CD4-positive, alpha-beta T cell (primary cell): ENCODE results near the gene MSI2. TPM values are rescaled to one million over a fixed set of nuclear protein-coding genes. Genes with fewer than 3 reads are reported as not detected.

Source experiments
- ATAC-seq: fragments of 200-7000 bp; cut with Tn5 transposase; one replicate; pipeline ENCODE4 v1.10.0; 2022; ENCODE audit warnings: mild to moderate bottlenecking; ENCODE audit not compliant: poor library complexity
- CTCF ChIA-PET: fragments of 350-600 bp; sonication (Branson Sonifier 250); formaldehyde crosslinking; loops from one replicate; lab custom pipeline; 2021; ENCODE audit warnings: antibody characterized with exemption, inconsistent platforms; lab: Charles Lee
- POLR2A ChIA-PET: fragments of 350-600 bp; sonication (Branson Sonifier 250); formaldehyde crosslinking; loops from one replicate; lab custom pipeline; 2021; ENCODE audit warnings: antibody characterized with exemption, inconsistent platforms; lab: Charles Lee
- DNase-seq, 14 experiments: peaks; one replicate each; pipeline ENCODE4 v3.0.0-alpha.2; 2013 to 2020; ENCODE audit warnings: mixed read lengths in 2 of 14
- H3K27ac ChIP-seq, 2 donors: one replicate each; pipeline versions ENCODE4 v1.5.1 to v1.7.0; 2013; ENCODE audit warnings: low read length in 2 of 2, low read depth in 1 of 2, mild to moderate bottlenecking in 1 of 2
- H3K27me3 ChIP-seq, 2 experiments: 1 replicate in 1 of 2; 2 replicates in 1 of 2; pipeline versions ENCODE4 v1.6.1 to v1.7.0; 2013; ENCODE audit warnings: low read length in 2 of 2, control low read depth in 1 of 2, mild to moderate bottlenecking in 1 of 2, moderate library complexity in 1 of 2; ENCODE audit not compliant: insufficient read depth in 2 of 2, control insufficient read depth in 1 of 2
- H3K36me3 ChIP-seq: one replicate; pipeline ENCODE4 v1.6.1; 2013; ENCODE audit warnings: low read length, control low read depth; ENCODE audit not compliant: insufficient read depth
- H3K4me1 ChIP-seq: one replicate; pipeline ENCODE4 v1.6.1; 2013; ENCODE audit warnings: low read length, control low read depth; ENCODE audit not compliant: insufficient read depth
- H3K4me3 ChIP-seq: one replicate; pipeline ENCODE4 v1.5.1; 2013; ENCODE audit warnings: mild to moderate bottlenecking, low read length, moderate library complexity
- H3K9me3 ChIP-seq, 2 experiments: 1 replicate in 1 of 2; 2 replicates in 1 of 2; pipeline versions ENCODE4 v1.6.1 to v1.7.0; 2013; ENCODE audit warnings: low read length in 2 of 2, mild to moderate bottlenecking in 2 of 2, control low read depth in 1 of 2, moderate library complexity in 1 of 2; ENCODE audit not compliant: control insufficient read depth in 1 of 2, insufficient read depth in 1 of 2
- H3K27ac Mint-ChIP-seq: one replicate; pipeline ENCODE4 v1.8.0; 2020; ENCODE audit warnings: mixed read lengths
- H3K27me3 Mint-ChIP-seq: one replicate; pipeline ENCODE4 v1.8.0; 2021; ENCODE audit warnings: mixed read lengths
- H3K36me3 Mint-ChIP-seq: one replicate; pipeline ENCODE4 v1.8.0; 2021; ENCODE audit warnings: low read depth, mixed read lengths
- H3K4me1 Mint-ChIP-seq: one replicate; pipeline ENCODE4 v1.8.0; 2021; ENCODE audit warnings: low read depth, mixed read lengths
- H3K4me3 Mint-ChIP-seq: one replicate; pipeline ENCODE4 v1.8.0; 2020; ENCODE audit warnings: mild to moderate bottlenecking, mixed read lengths
- H3K9me3 Mint-ChIP-seq: one replicate; pipeline ENCODE4 v1.8.0; 2020; ENCODE audit warnings: mixed read lengths
- CTCF ChIP-seq: fragments of 200-600 bp; IDR thresholded peaks from one replicate; pipeline ENCODE4 v1.8.0; 2022; ENCODE audit warnings: antibody characterized with exemption, mild to moderate bottlenecking
- intact Hi-C, 2 experiments: fragments of 100-400 bp; cut with DNase I in 1 of 2; cut with micrococcal nuclease in 1 of 2; formaldehyde crosslinking; loops; one replicate each; pipeline versions ENCODE4 v1.15.1 to v1.9.0; 2023 to 2025; cut with DNase I, micrococcal nuclease
- total RNA-seq, 174 experiments: library from RNA in 2 of 174; stranded (reverse) in 2 of 174; gene quantifications; one replicate each; pipeline ENCODE4 v1.2.3 and lab custom pipeline; 2021 to 2026

MSI2 gene
- total RNA-seq, 2 experiments from 2014 or later, result 129 to 132 TPM

GRCh38 chr17:57270801-57271245, 14.5 kb downstream of the MSI2 start:
- DNase-seq, result no peak
- Histone ChIP-seq H3K4me3 (no peak overlapping the region), H3K27ac (no peak overlapping the region), H3K4me1 (peaks cover 11% of the 10 kb centered on the region), H3K27me3 (no peaks in the 10 kb centered on the region), H3K36me3 (peaks cover 71% of the 10 kb centered on the region), H3K9me3 (no peaks in the 10 kb centered on the region)
- H3K9me3 Mint-ChIP-seq, result no peaks in the 10 kb centered on the region
- no peak for ATAC-seq
- intact Hi-C loops, result no loop called here
- no peak for TF ChIP-seq CTCF
- H3K36me3 Mint-ChIP-seq, result peaks cover 89% of the 10 kb centered on the region
- H3K4me3 Mint-ChIP-seq, result no peak overlapping the region
- CTCF ChIA-PET, result interaction anchor here (1.8 to 2.3 kb wide), 2 partner anchors 13 to 28 kb away, joined by 3 to 10 read pairs; no protein-coding TSS in a partner anchor
- POLR2A ChIA-PET, result no interaction called here
- no peaks in the 10 kb centered on the region for H3K27me3 Mint-ChIP-seq
- peaks cover 54% of the 10 kb centered on the region for H3K4me1 Mint-ChIP-seq
- no peak overlapping the region for H3K27ac Mint-ChIP-seq

GRCh38 chr17:57271821-57272220, 15.5 kb downstream of the MSI2 start:
- Mint-ChIP-seq H3K9me3 (no peaks in the 10 kb centered on the region), H3K4me1 (peaks cover 53% of the 10 kb centered on the region), H3K4me3 (no peak overlapping the region), H3K27me3 (no peaks in the 10 kb centered on the region), H3K36me3 (peaks cover 90% of the 10 kb centered on the region), H3K27ac (no peak overlapping the region)
- CTCF ChIA-PET, result interaction anchor here (2.9 kb wide), 1 partner anchor 28 kb away, joined by 9 read pairs; no protein-coding TSS in a partner anchor
- peaks cover 65% of the 10 kb centered on the region for H3K36me3 ChIP-seq
- no peaks in the 10 kb centered on the region for H3K27me3 ChIP-seq
- H3K9me3 ChIP-seq, result no peaks in the 10 kb centered on the region
- ATAC-seq (no peak), DNase-seq (no peak)
- no peak overlapping the region for H3K27ac ChIP-seq
- H3K4me3 ChIP-seq, result no peak overlapping the region
- TF ChIP-seq CTCF, result no peak
- POLR2A ChIA-PET, result interaction anchor here (0.9 kb wide), 1 partner anchor 14 kb away, joined by 3 read pairs; no protein-coding TSS in a partner anchor
- intact Hi-C loops, result no loop called here
- peaks cover 8% of the 10 kb centered on the region for H3K4me1 ChIP-seq

- Mint-ChIP-seq H3K36me3 (peaks cover 87% of the 10 kb centered on the region), H3K9me3 (no peaks in the 10 kb centered on the region), H3K4me3 (no peak overlapping the region), H3K27me3 (no peaks in the 10 kb centered on the region), H3K27ac (no peak overlapping the region), H3K4me1 (peaks cover 55% of the 10 kb centered on the region)
- CTCF ChIA-PET, result interaction anchor here (2.9 kb wide), 1 partner anchor 30 kb away, joined by 9 read pairs; no protein-coding TSS in a partner anchor
- Histone ChIP-seq H3K27ac (no peak overlapping the region), H3K27me3 (no peaks in the 10 kb centered on the region), H3K4me3 (no peak overlapping the region), H3K4me1 (peaks cover 9% of the 10 kb centered on the region), H3K36me3 (peaks cover 56% of the 10 kb centered on the region), H3K9me3 (no peaks in the 10 kb centered on the region)
- intact Hi-C loops, result no loop called here
- ATAC-seq (no peak), DNase-seq (no peak)
- POLR2A ChIA-PET, result interaction anchor here (1.2 kb wide), 1 partner anchor 16 kb away, joined by 3 read pairs; the partner anchor contains the start of gene MSI2
- no peak for TF ChIP-seq CTCF
Measured at GRCh38 chr17:57273490-57273889, 17.2 kb downstream of the MSI2 start.
